ENCODE data around the gene TTC9.

- TF ChIP-seq, protein P1, sequence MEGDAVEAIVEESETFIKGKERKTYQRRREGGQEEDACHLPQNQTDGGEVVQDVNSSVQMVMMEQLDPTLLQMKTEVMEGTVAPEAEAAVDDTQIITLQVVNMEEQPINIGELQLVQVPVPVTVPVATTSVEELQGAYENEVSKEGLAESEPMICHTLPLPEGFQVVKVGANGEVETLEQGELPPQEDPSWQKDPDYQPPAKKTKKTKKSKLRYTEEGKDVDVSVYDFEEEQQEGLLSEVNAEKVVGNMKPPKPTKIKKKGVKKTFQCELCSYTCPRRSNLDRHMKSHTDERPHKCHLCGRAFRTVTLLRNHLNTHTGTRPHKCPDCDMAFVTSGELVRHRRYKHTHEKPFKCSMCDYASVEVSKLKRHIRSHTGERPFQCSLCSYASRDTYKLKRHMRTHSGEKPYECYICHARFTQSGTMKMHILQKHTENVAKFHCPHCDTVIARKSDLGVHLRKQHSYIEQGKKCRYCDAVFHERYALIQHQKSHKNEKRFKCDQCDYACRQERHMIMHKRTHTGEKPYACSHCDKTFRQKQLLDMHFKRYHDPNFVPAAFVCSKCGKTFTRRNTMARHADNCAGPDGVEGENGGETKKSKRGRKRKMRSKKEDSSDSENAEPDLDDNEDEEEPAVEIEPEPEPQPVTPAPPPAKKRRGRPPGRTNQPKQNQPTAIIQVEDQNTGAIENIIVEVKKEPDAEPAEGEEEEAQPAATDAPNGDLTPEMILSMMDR (IDR thresholded peaks at IDR 0.05): no peak
- peak in 2 of 3 donors; percentile 19 to 23 for TF ChIP-seq POLR2A (IDR thresholded peaks at IDR 0.05)
These were observed 673 bp upstream of the TTC9 start for GRCh38 chr14:70640938-70641547.

Measured in body of pancreas (tissue), 4 donors.